Caco-2 (cell line): ENCODE results near the gene FER. TPM values are rescaled to one million over a fixed set of nuclear protein-coding genes. Genes with fewer than 3 reads are reported as not detected.
A peak's percentile ranks its signal among the peaks of the same experiment; 100 is the strongest.

Source experiments
- BruUV-seq: library from RNA; stranded (reverse); fragments of 400-500 nt; replicated peaks from 2 replicates; lab custom pipeline; 2021; lab: Mats Ljungman, UMichigan
- CTCF ChIA-PET: fragments of 300-600 bp; sonication (Branson Sonifier 250); formaldehyde crosslinking; loops from one replicate; lab custom pipeline; 2022; ENCODE audit warnings: antibody characterized with exemption; lab: Charles Lee
- POLR2A ChIA-PET: fragments of 300-600 bp; sonication (Branson Sonifier 250); formaldehyde crosslinking; loops from one replicate; lab custom pipeline; 2022; ENCODE audit warnings: antibody characterized with exemption; lab: Charles Lee
- DNase-seq, 2 experiments: peaks; one replicate each; pipeline versions ENCODE4 v3.0.0 to v3.0.0-alpha.2; 2020 to 2022
- H3K27me3 ChIP-seq: replicated peaks from 2 replicates; pipeline ENCODE4 v1.6.0; 2011; ENCODE audit warnings: low read length; ENCODE audit not compliant: control insufficient read depth, insufficient read depth
- H3K36me3 ChIP-seq: 2 replicates; pipeline ENCODE4 v1.5.1; 2011; ENCODE audit warnings: low read length; ENCODE audit not compliant: control insufficient read depth, insufficient read depth
- H3K4me1 ChIP-seq: fragments of 250-450 bp; sonication (Bioruptor Pico); 2 replicates; pipeline ENCODE4 v1.5.1; 2020; ENCODE audit warnings: mild to moderate bottlenecking
- H3K4me3 ChIP-seq: 2 replicates; pipeline ENCODE4 v1.5.1; 2011; ENCODE audit warnings: low read depth, mild to moderate bottlenecking, control low read depth, low read length
- H3K9me3 ChIP-seq: fragments of 250-450 bp; sonication (Bioruptor Pico); 2 replicates; pipeline ENCODE4 v1.5.1; 2020; ENCODE audit warnings: mild to moderate bottlenecking, moderate library complexity
- H3K27ac Mint-ChIP-seq: one replicate; pipeline ENCODE4 v1.8.0; 2022; ENCODE audit warnings: mixed read lengths; ENCODE audit not compliant: unreplicated experiment
- H3K27me3 Mint-ChIP-seq: one replicate; pipeline ENCODE4 v1.8.0; 2022; ENCODE audit warnings: mixed read lengths; ENCODE audit not compliant: insufficient read depth, unreplicated experiment
- H3K36me3 Mint-ChIP-seq: one replicate; pipeline ENCODE4 v1.8.0; 2022; ENCODE audit warnings: mild to moderate bottlenecking, mixed read lengths; ENCODE audit not compliant: insufficient read depth, unreplicated experiment
- H3K4me1 Mint-ChIP-seq: one replicate; pipeline ENCODE4 v1.8.0; 2022; ENCODE audit warnings: low read depth, mixed read lengths; ENCODE audit not compliant: unreplicated experiment
- H3K4me3 Mint-ChIP-seq: one replicate; pipeline ENCODE4 v1.8.0; 2022; ENCODE audit warnings: mild to moderate bottlenecking, moderate library complexity, mixed read lengths; ENCODE audit not compliant: unreplicated experiment
- H3K9me3 Mint-ChIP-seq: one replicate; pipeline ENCODE4 v1.8.0; 2022; ENCODE audit warnings: mixed read lengths; ENCODE audit not compliant: unreplicated experiment
- intact Hi-C: fragments of 100-400 bp; cut with micrococcal nuclease; formaldehyde crosslinking; loops from one replicate; pipeline ENCODE4 v1.10.0; 2022; ENCODE audit not compliant: unreplicated experiment
- total RNA-seq: library from RNA; stranded (reverse); gene quantifications from 2 replicates; pipeline ENCODE4 v1.2.3, GENCODE V29; 2022
- TF ChIP-seq, protein P1 (sequence below), 2 experiments: fragments of 200-600 bp in 1 of 2; IDR thresholded peaks; 1 replicate in 1 of 2; 2 replicates in 1 of 2; pipeline versions ENCODE4 v1.5.1 to v1.8.0; 2011 to 2022; ENCODE audit warnings: antibody characterized with exemption in 1 of 2, control low read depth in 1 of 2, inconsistent platforms in 1 of 2, low read depth in 1 of 2, low read length in 1 of 2, mild to moderate bottlenecking in 1 of 2, moderate library complexity in 1 of 2; ENCODE audit not compliant: insufficient read depth in 1 of 2, severe bottlenecking in 1 of 2, unreplicated experiment in 1 of 2

Gene FER
- total RNA-seq, 1 experiment from 2014 or later, result 43.1 TPM

DNA sequence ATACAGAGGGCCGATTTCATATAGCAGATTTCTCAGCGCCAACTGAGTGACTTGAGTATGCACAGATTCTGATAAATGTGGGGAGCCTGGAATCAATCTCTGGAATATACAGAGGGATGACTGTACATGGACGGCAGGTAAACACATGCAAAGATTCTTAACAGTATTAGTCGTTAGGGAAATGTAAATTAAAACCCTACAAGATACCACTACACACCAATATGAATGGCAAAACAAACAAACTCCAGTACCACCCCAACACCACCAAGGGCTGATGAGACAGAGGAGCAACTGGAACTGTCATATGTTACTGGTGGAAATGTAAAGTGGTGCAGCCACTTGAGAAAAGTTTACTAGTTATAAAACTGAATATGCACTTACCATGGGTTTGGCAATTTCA is 8.3 kb upstream of the FER start:
- Mint-ChIP-seq H3K27me3 (no peaks in the 10 kb centered on the region), H3K9me3 (peaks cover 10% of the 10 kb centered on the region), H3K27ac (no peak overlapping the region), H3K36me3 (peaks cover 6% of the 10 kb centered on the region), H3K4me3 (no peak overlapping the region), H3K4me1 (peaks cover 54% of the 10 kb centered on the region)
- CTCF ChIA-PET, result no interaction called here
- Histone ChIP-seq H3K36me3 (no peaks in the 10 kb centered on the region), H3K9me3 (no peaks in the 10 kb centered on the region), H3K4me3 (no peak overlapping the region), H3K27me3 (no peaks in the 10 kb centered on the region), H3K4me1 (peaks cover 29% of the 10 kb centered on the region)
- DNase-seq, result no peak
- POLR2A ChIA-PET, result no interaction called here
- TF ChIP-seq, protein P1, sequence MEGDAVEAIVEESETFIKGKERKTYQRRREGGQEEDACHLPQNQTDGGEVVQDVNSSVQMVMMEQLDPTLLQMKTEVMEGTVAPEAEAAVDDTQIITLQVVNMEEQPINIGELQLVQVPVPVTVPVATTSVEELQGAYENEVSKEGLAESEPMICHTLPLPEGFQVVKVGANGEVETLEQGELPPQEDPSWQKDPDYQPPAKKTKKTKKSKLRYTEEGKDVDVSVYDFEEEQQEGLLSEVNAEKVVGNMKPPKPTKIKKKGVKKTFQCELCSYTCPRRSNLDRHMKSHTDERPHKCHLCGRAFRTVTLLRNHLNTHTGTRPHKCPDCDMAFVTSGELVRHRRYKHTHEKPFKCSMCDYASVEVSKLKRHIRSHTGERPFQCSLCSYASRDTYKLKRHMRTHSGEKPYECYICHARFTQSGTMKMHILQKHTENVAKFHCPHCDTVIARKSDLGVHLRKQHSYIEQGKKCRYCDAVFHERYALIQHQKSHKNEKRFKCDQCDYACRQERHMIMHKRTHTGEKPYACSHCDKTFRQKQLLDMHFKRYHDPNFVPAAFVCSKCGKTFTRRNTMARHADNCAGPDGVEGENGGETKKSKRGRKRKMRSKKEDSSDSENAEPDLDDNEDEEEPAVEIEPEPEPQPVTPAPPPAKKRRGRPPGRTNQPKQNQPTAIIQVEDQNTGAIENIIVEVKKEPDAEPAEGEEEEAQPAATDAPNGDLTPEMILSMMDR (IDR thresholded peaks at IDR 0.05; ENCODE audit: insufficient read depth in 1 of 2, low read depth in 1 of 2, low read length in 1 of 2, severe bottlenecking in 1 of 2, unreplicated experiment in 1 of 2), result no peak
- no TSS peak for BruUV-seq
- intact Hi-C loops, result no loop called here

DNA sequence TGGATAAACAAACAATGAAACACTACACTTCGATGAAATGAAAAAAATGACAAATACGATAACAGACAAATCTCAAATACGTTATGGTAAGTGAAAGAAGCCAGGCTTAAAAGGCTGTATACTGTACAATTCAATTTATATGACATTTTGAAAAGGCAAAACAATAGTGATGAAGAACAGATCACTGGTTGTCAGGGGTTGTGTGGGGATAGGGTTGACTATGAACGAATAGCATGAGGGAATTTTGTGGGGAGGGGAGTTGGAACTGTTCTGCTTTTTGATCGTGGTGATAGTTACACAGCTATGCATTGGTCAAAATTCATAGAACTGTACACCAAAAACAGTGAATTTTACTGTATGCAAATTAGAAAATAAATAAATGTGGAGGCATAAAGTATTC is 7.8 kb upstream of the FER start:
- Mint-ChIP-seq H3K9me3 (peaks cover 10% of the 10 kb centered on the region), H3K27ac (no peak overlapping the region), H3K27me3 (no peaks in the 10 kb centered on the region), H3K4me3 (no peak overlapping the region), H3K36me3 (peaks cover 6% of the 10 kb centered on the region), H3K4me1 (peaks cover 58% of the 10 kb centered on the region)
- DNase-seq, result no peak
- Histone ChIP-seq H3K36me3 (no peaks in the 10 kb centered on the region), H3K4me1 (peaks cover 33% of the 10 kb centered on the region), H3K9me3 (no peaks in the 10 kb centered on the region), H3K27me3 (no peaks in the 10 kb centered on the region), H3K4me3 (no peak overlapping the region)
- TF ChIP-seq, protein P1 (IDR thresholded peaks at IDR 0.05; ENCODE audit: insufficient read depth in 1 of 2, low read depth in 1 of 2, low read length in 1 of 2, severe bottlenecking in 1 of 2, unreplicated experiment in 1 of 2), result no peak
- CTCF ChIA-PET, result no interaction called here
- intact Hi-C loops, result loop anchor here (10.0 kb wide), 1 partner anchor 945 kb away; the partner anchor contains the start of gene MAN2A1
- POLR2A ChIA-PET, result no interaction called here
- BruUV-seq, result no TSS peak

DNA sequence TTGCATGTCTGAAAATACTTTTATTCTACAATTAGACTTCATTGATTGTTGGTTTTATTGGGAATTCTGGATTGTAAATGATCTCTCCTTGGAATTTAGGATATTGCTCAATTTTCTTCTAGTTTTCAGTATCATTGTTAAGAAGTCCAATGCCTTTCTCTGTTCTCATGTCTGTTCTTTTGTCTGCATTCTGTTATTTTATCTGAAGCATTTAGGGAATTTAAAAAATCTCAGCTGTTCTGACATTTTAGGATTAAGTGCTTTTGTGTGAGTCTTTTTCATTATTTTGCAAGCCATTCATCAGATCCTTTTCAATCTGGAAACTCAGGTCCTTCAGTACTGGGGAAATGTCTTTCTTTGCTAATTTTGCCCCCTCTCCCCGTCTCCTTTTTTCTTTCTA is 4.4 kb upstream of the FER start:
- H3K27ac Mint-ChIP-seq, result peak overlapping the region; percentile 88
- no peak overlapping the region for H3K4me3 ChIP-seq
- H3K9me3 Mint-ChIP-seq, result peaks cover 10% of the 10 kb centered on the region
- H3K36me3 Mint-ChIP-seq, result peaks cover 19% of the 10 kb centered on the region
- H3K9me3 ChIP-seq, result no peaks in the 10 kb centered on the region
- H3K27me3 ChIP-seq, result no peaks in the 10 kb centered on the region
- no peaks in the 10 kb centered on the region for H3K36me3 ChIP-seq
- CTCF ChIA-PET, result no interaction called here
- peak overlapping the region; percentile 63 for H3K4me3 Mint-ChIP-seq
- peaks cover 44% of the 10 kb centered on the region for H3K4me1 ChIP-seq
- TF ChIP-seq, protein P1 (IDR thresholded peaks at IDR 0.05; ENCODE audit: insufficient read depth in 1 of 2, low read depth in 1 of 2, low read length in 1 of 2, severe bottlenecking in 1 of 2, unreplicated experiment in 1 of 2), result no peak
- DNase-seq, result peak in 1 of 2 experiments; percentile 29
- no TSS peak for BruUV-seq
- intact Hi-C loops, result loop anchor here (1.0 to 10.0 kb wide), 2 partner anchors 15 to 941 kb away; partner anchors contain the start of gene MAN2A1
- peaks cover 60% of the 10 kb centered on the region for H3K4me1 Mint-ChIP-seq
- POLR2A ChIA-PET, result interaction anchor here (1.1 kb wide), 1 partner anchor 16 kb away, joined by 3 read pairs; no protein-coding TSS in a partner anchor
- no peaks in the 10 kb centered on the region for H3K27me3 Mint-ChIP-seq
